Stomach (tissue), 4 donors: ENCODE measurements around the gene LYVE1.

Experiments used
- CTCF ChIP-seq, 7 experiments: fragments of 450-650 bp in 4 of 7; fragments of 200-600 bp in 3 of 7; sonication (generic) in 3 of 7; IDR thresholded peaks; one replicate each; pipeline ENCODE4 v1.5.1; 2016 to 2019; ENCODE audit warnings: antibody characterized with exemption in 7 of 7, control low read depth in 2 of 7, mild to moderate bottlenecking in 1 of 7
- POLR2AphosphoS5 ChIP-seq, 3 donors: sonication (generic); formaldehyde crosslinking; IDR thresholded peaks; one replicate each; pipeline ENCODE4 v1.6.1; 2016; ENCODE audit warnings: antibody characterized with exemption in 3 of 3

DNA sequence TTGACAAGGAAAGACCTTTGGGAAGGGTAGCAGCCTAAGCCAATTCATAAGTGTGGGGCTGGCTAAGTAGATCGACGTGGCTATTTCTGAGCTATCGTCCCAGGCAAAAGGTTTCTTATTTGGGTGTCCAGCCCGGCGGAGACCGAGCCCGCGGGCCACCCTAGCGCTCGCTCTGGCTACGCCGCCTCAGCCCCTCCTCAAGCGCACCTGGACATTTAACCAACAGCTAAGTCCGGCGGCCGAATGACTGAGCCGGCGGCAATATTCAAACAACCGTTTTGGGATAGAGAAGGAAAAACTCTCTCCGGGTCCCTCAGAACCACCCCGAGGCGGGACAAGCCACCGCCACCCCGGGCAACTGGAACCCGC lies 27.9 kb downstream of the LYVE1 start:
- TF ChIP-seq POLR2AphosphoS5 (IDR thresholded peaks at IDR 0.05) (no peak), CTCF (IDR thresholded peaks at IDR 0.05) (no peak)
